ENCODE measurements around the gene ASPSCR1. TPM values are rescaled to one million over a fixed set of nuclear protein-coding genes. Genes with fewer than 3 reads are reported as not detected.

Gene ASPSCR1
- total and polyA plus RNA-seq, 9 of the 15 experiments (the other 6 are each of a cell fraction or from before 2014, with no cell fraction given), result 0.90 to 36.9 (median 11.6) TPM

- TF ChIP-seq PML (IDR thresholded peaks at IDR 0.05; ENCODE audit: low read length), result peak; percentile 57; the same call in 1 of the 2 replicates
- TF ChIP-seq CBX5 (IDR thresholded peaks at IDR 0.05; ENCODE audit: borderline replicate concordance, low read depth), result no peak
- TF ChIP-seq RERE (CRISPR knock-in tag; IDR thresholded peaks at IDR 0.05; ENCODE audit: borderline replicate concordance), result no peak; the same call in 1 of the 2 replicates
- TF ChIP-seq MXD1 (CRISPR knock-in tag; IDR thresholded peaks at IDR 0.05; ENCODE audit: borderline replicate concordance, poor library complexity, severe bottlenecking), result peak; percentile 85
- TF ChIP-seq XRCC3 (IDR thresholded peaks at IDR 0.05), result no peak
- TF ChIP-seq JUNB (CRISPR knock-in tag; conservative IDR thresholded peaks at IDR 0.05), result no peak
- no peak for TF ChIP-seq GTF3C2 (IDR thresholded peaks at IDR 0.05; ENCODE audit: borderline replicate concordance, extremely low read depth, insufficient read length)
- TF ChIP-seq ZKSCAN1 (IDR thresholded peaks at IDR 0.05; ENCODE audit: low read depth, low read length), result peak; percentile 95
- no peak for TF ChIP-seq SIRT6 (IDR thresholded peaks at IDR 0.05; ENCODE audit: low read depth, low read length)
- TF ChIP-seq PHB2 (IDR thresholded peaks at IDR 0.05; ENCODE audit: low read depth), result no peak
- no peak; the same call in 1 of the 2 replicates for TF ChIP-seq PRMT5 (CRISPR knock-in tag; IDR thresholded peaks at IDR 0.05)
These were observed at the start of gene ASPSCR1 (continued) for GRCh38 chr17:81977211-81977808.

All from K562 (cell line).